Aorta (tissue), 5 donors: ENCODE measurements around the gene PPM1H. TPM values are rescaled to one million over a fixed set of nuclear protein-coding genes. Genes with fewer than 3 reads are reported as not detected.

Experiments
- ATAC-seq: fragments of 200-7000 bp; cut with Tn5 transposase; one replicate; pipeline ENCODE4 v1.9.1; 2022; ENCODE audit warnings: moderate library complexity; ENCODE audit not compliant: low FRiP score
- DNase-seq, 2 donors: peaks; one replicate each; pipeline ENCODE4 v3.0.0-alpha.2; 2020
- H3K27ac ChIP-seq, 2 donors: one replicate each; pipeline ENCODE4 v1.5.1; 2013; ENCODE audit warnings: low read length in 2 of 2, mild to moderate bottlenecking in 2 of 2, moderate library complexity in 2 of 2, control low read depth in 1 of 2, inconsistent platforms in 1 of 2, low read depth in 1 of 2
- H3K27me3 ChIP-seq, 2 donors: one replicate each; pipeline ENCODE4 v1.6.1; 2013; ENCODE audit warnings: control low read depth in 1 of 2, low read length in 1 of 2, mild to moderate bottlenecking in 1 of 2, moderate library complexity in 1 of 2; ENCODE audit not compliant: insufficient read depth in 2 of 2, control insufficient read depth in 1 of 2
- H3K36me3 ChIP-seq, 2 donors: one replicate each; pipeline ENCODE4 v1.6.1; 2013; ENCODE audit warnings: control low read depth in 1 of 2, low read length in 1 of 2, mild to moderate bottlenecking in 1 of 2; ENCODE audit not compliant: insufficient read depth in 2 of 2, control insufficient read depth in 1 of 2
- H3K4me1 ChIP-seq, 2 donors: one replicate each; pipeline ENCODE4 v1.6.1; 2013; ENCODE audit warnings: low read length in 2 of 2, control low read depth in 1 of 2, mild to moderate bottlenecking in 1 of 2, moderate library complexity in 1 of 2; ENCODE audit not compliant: insufficient read depth in 2 of 2, control insufficient read depth in 1 of 2
- H3K4me3 ChIP-seq, 2 donors: one replicate each; pipeline ENCODE4 v1.5.1; 2013; ENCODE audit warnings: low read length in 2 of 2, control low read depth in 1 of 2, mild to moderate bottlenecking in 1 of 2
- H3K9me3 ChIP-seq: one replicate; pipeline ENCODE4 v1.6.1; 2013; ENCODE audit warnings: mild to moderate bottlenecking, low read length; ENCODE audit not compliant: control insufficient read depth
- WGBS, 2 donors: extraction: QIAGEN DNeasy Blood & Tissue Kit; methylation state at CpG; one replicate each; pipeline ENCODE4 v1.1.7; 2013; 5-methylcytosine and 5-hydroxymethylcytosine counted together
- intact Hi-C, 2 donors: fragments of 100-400 bp; cut with DNase I; formaldehyde crosslinking; loops; one replicate each; pipeline versions ENCODE4 v1.14.2 to v1.15.0; 2022
- polyA plus RNA-seq, 2 donors: library from polyadenylated mRNA; stranded (reverse); fragments of 200-250 nt; gene quantifications; one replicate each; pipeline ENCODE4 v1.2.3, GENCODE V29; 2013
- total RNA-seq, 2 donors: library from RNA; stranded (reverse); fragmentation: NEBNext Ultra II Directional; extraction: Animal tissue kit (Norgen Biotek cat#: 25700); gene quantifications; one replicate each; pipeline ENCODE4 v1.2.1, GENCODE V29; 2021
- donor health status: healthy with polysubstance abuse.
- donor health status: Bipolar disorder and iron deficiency.
- donor health status: DM: no; HTN: no; CAD: no.
- donor health status: DM: no; HTN: no; CAD: no.
- donor health status: DM: yes; HTN: yes; CAD: no.

Gene PPM1H
- total and polyA plus RNA-seq, 4 donors, result 1.3 to 9.3 (median 3.7) TPM

DNA sequence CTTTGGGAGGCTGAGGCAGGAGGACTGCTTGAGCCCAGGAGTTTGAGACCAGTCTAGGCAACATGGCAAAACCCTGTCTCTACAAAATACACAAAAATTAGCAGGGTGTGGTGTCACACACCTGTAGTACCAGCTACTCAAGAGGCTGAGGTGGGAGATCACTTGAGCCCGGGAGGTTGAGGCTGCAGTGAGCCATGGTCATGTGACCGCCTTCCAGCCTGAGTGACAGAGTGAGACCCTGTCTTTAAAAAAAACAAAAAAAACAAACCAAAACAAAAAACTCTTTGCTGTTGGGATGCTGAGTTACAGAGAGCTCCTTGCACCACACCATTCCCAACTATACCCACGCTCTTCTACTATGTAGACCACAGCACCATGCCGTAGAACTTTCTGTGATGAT is 221.2 kb downstream of the PPM1H start:
- 98 to 100% methylated on average over 4 of the region's 4 CpGs for WGBS, 2 donors
- Histone ChIP-seq H3K4me1 (no peaks in the 10 kb centered on the region), H3K9me3 (no peaks in the 10 kb centered on the region), H3K27ac (no peak overlapping the region), H3K4me3 (no peak overlapping the region), H3K36me3 (no peaks in the 10 kb centered on the region), H3K27me3 (no peaks in the 10 kb centered on the region)
- ATAC-seq, result no peak
- intact Hi-C loops, result no loop called here
- DNase-seq, result no peak

DNA sequence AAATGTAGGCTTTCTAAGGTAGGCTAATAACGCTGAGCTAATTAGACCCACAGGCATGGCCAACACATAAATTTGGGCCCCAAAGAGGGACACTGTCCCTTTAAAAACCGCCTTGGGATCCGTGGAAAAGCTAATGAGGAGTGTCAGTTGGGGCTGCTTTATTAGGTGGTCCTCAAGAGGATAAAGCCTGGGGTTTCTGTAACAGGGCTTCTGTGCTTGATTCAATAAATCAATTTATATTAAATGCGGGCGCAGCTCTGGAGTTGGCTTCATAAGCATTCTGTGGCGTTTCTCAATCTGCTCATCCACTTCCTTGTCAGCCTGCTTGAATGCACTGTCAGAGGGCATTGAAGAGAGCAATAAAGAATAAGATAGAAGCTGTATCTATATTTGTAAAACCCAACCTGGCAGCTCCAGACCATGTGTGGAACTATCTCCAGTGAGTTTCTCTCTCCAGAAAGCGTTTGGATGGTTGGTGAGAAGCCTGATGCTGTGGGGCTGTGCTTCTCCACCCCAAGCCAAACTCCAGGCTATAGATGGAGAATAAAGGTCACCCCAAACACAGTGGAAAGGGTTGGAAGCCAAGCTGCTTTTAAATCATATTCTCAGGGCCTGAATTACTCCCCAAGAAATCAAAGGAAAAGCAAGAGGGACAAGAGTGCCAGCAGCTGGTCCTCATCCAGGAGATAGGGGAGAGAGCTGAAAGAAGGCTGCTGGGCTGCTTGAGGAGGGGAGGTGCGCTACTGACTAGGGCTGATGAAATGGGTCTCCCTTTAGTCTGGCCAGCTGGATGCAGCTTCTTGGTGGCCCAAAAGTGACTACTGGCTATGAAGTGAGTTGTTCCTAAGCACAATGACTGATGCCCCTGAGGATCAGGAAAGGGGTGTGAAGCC is 222.0 kb downstream of the PPM1H start:
- Histone ChIP-seq H3K4me1 (no peaks in the 10 kb centered on the region), H3K27me3 (no peaks in the 10 kb centered on the region), H3K4me3 (no peak overlapping the region), H3K9me3 (no peaks in the 10 kb centered on the region), H3K36me3 (no peaks in the 10 kb centered on the region), H3K27ac (no peak overlapping the region)
- WGBS, 2 donors, result 84 to 85% methylated on average over 8 of the region's 8 CpGs
- no peak for DNase-seq
- intact Hi-C loops, result no loop called here
- ATAC-seq, result no peak

DNA sequence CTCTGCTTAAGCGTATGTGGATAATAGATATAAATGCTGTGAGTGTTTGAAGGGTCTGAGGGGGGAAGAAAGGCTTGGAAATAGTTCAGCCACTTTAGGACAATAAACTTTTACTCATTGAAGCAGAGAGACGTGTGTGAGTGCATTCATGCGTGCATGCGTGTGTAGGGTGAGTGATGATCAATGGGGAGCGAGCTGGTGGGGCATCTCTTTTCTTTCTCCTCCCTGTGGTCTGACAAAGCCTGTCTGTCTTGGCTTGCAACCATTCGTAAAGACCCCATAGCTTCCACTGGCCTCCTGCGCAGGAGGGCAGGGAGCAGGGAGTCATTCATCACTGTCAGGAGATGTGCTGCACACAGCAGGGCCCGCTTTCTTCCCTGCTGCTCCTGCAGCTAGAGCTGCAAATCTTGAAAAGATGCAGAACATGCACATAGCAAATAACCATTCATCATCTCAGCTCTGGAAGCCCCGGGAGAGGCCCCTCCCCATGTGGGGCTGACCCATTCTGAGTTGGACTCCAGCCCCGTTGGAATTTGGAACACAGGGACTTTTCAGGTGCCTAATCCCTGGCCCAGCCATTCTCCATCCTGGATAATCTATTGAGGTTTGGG is 223.2 kb downstream of the PPM1H start:
- no peak overlapping the region for H3K27ac ChIP-seq
- H3K4me3 ChIP-seq, result no peak overlapping the region
- H3K27me3 ChIP-seq, result no peaks in the 10 kb centered on the region
- 73 to 74% methylated on average over 10 of the region's 10 CpGs for WGBS, 2 donors
- intact Hi-C loops, result no loop called here
- H3K9me3 ChIP-seq, result no peaks in the 10 kb centered on the region
- H3K36me3 ChIP-seq, result no peaks in the 10 kb centered on the region
- no peak for DNase-seq
- H3K4me1 ChIP-seq, result no peaks in the 10 kb centered on the region
- no peak for ATAC-seq

DNA sequence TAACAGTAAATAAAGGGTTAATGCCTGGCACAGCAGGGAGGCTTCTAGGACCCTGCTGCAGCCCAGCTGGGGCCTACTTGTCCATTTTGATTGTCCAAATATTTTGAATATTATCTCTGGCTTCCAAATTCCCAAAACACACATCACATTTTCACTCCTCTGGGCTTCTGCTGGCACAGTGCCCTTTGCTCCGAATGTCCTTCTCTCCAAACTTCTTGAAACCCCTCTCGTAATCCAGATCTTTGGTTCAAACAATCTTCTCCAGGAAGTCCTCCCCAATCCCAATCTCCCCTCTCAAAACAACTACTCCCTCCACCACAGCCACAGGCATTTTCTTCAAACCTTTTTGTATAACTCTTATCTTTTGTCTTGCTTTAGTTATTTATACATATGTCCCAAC is 225.6 kb downstream of the PPM1H start:
- intact Hi-C loops, result no loop called here
- Histone ChIP-seq H3K4me3 (no peak overlapping the region), H3K27me3 (no peaks in the 10 kb centered on the region), H3K9me3 (no peaks in the 10 kb centered on the region), H3K27ac (no peak overlapping the region), H3K36me3 (no peaks in the 10 kb centered on the region), H3K4me1 (no peaks in the 10 kb centered on the region)
- 0 to 14% methylated on average over 2 of the region's 2 CpGs for WGBS, 2 donors
- DNase-seq (no peak), ATAC-seq (no peak)

DNA sequence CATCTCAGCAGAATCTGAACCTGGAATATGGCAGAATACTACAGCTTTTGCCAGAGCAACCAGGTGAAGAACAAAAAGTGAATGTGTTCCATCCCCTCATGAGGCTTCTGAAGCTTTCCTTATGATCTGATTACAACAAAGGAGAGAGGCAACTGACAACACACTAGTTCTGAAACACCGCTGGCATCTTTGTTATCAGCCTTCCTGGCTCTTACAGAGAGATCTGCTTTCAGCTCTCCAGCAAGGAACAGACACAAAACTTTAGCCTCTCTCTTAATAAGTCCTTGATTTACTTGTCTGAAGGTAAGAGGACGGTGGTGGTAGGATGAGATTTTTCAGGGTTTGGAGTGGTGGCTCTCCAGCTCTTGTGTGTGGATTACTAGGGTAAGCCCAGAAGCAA is 227.0 kb downstream of the PPM1H start:
- no peaks in the 10 kb centered on the region for H3K27me3 ChIP-seq
- intact Hi-C loops, result no loop called here
- H3K27ac ChIP-seq, result no peak overlapping the region
- peaks cover 0 to 2% of the 10 kb centered on the region in 2 donors for H3K4me1 ChIP-seq
- WGBS, 2 donors, result 97 to 98% methylated on average over 2 of the region's 2 CpGs
- no peaks in the 10 kb centered on the region for H3K36me3 ChIP-seq
- H3K9me3 ChIP-seq, result no peaks in the 10 kb centered on the region
- DNase-seq (no peak), ATAC-seq (no peak)
- H3K4me3 ChIP-seq, result no peak overlapping the region

DNA sequence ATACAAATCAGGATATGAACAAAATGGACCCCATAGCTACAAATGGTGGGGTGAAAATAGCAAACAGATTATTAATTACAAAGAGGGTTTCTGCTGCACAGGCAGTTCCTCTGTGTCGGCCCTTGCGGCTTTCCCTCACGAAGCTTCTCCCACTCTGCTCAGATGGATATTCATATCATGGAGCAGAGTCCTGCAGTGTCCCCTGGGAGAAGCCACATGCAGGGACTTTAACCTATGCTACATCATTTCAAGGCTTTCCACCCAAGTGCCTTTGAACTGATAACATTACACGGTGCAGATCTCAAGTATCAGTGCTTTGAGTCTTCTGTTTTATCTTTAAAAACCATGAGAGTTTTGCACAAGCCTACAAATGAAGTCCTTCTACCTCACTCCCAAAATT is 229.1 kb downstream of the PPM1H start:
- no peak overlapping the region for H3K27ac ChIP-seq
- H3K4me1 ChIP-seq, result peaks cover 0 to 4% of the 10 kb centered on the region in 2 donors
- WGBS, 2 donors, result 85 to 92% methylated on average over 4 of the region's 4 CpGs
- no peaks in the 10 kb centered on the region for H3K27me3 ChIP-seq
- H3K9me3 ChIP-seq, result no peaks in the 10 kb centered on the region
- H3K4me3 ChIP-seq, result no peak overlapping the region
- no peak for DNase-seq
- intact Hi-C loops, result no loop called here
- H3K36me3 ChIP-seq, result no peaks in the 10 kb centered on the region
- no peak for ATAC-seq

DNA sequence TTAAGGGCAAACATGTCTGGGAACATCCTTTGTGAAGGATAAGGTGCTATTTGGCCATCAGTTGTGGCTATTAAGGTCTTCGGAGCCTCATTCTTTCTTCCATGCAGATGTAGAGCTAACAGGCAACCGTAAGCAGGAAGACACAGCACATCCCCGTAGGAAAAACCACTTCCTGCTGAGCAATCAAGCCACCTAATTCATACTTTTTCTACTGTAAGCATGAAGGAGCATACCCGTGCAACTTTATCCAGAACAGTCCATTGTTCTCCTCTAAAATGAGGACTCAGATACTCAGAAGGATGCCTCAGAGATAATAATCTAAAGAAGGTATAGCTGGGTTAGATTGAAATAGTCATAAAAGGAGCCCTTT is 232.0 kb downstream of the PPM1H start:
- ATAC-seq, result no peak
- Histone ChIP-seq H3K36me3 (no peaks in the 10 kb centered on the region), H3K4me1 (peaks cover 0 to 4% of the 10 kb centered on the region in 2 donors), H3K4me3 (no peak overlapping the region), H3K27me3 (no peaks in the 10 kb centered on the region), H3K9me3 (no peaks in the 10 kb centered on the region), H3K27ac (peak overlapping the region in 1 of 2 donors; percentile 13)
- intact Hi-C loops, result no loop called here
- WGBS, 2 donors, result 62 to 64% methylated on average over 4 of the region's 4 CpGs
- no peak for DNase-seq

DNA sequence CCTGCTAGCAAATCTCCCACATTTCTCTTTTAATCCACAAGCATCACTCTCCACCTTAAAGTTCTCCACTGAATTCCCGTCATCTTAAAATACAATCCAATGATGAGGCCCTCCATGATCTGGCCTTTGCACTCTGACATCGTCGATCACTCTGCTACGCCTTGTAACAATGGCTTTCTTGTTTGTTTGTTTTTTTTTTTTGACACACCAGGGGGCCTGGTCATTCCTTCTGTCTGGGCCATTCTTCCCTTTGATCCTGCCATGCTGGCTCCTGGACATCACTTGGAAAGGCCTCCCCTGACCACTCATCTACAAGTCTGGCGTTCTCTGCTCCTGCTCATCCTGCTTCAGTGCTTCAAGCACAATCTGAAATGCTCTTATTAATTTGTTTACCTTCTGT is 233.5 kb downstream of the PPM1H start:
- DNase-seq (no peak), ATAC-seq (no peak)
- Histone ChIP-seq H3K4me1 (peaks cover 0 to 4% of the 10 kb centered on the region in 2 donors), H3K27me3 (no peaks in the 10 kb centered on the region), H3K9me3 (no peaks in the 10 kb centered on the region), H3K27ac (no peak overlapping the region), H3K36me3 (no peaks in the 10 kb centered on the region), H3K4me3 (no peak overlapping the region)
- intact Hi-C loops, result no loop called here
- WGBS, 2 donors, result 96% methylated on average over 5 of the region's 5 CpGs
